ENCODE data around the gene GRK3. TPM values are rescaled to one million over a fixed set of nuclear protein-coding genes. Genes with fewer than 3 reads are reported as not detected.
"Not testable (repeated sequence)": the region's sequence is repeated elsewhere in the genome, so short reads cannot be mapped to it uniquely, and the experiment has no call there.

GRK3 gene
- total and polyA plus RNA-seq, 8 donors: 18.4 to 33.9 (median 23.8) TPM

DNA sequence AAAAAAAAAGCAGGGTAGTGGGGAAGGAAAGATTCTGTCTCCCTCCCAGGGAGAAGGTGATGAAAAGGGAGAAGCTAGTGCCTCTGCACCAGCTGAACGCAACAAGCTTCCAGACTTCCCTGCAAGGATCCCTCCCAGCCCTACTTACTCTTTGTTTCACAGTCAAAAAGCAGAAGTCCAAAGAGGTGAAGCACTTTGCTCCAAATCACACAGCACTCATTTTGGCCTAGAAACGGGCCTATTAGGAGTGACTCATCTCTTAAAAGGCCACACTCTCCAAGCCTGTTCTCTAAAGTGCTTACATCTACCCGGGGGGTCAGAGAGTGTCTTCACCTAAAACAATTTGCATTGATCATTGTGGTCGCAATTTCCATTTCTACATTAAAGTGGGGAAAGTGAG, 17.7 kb upstream of the GRK3 start:
- peaks cover 0 to 26% of the 10 kb centered on the region in 2 donors for H3K4me1 ChIP-seq
- H3K9me3 ChIP-seq: no peaks in the 10 kb centered on the region
- no peaks in the 10 kb centered on the region for H3K36me3 ChIP-seq
- DNase-seq (peak in 1 of 4 donors; percentile 44), ATAC-seq (peak; percentile 71)
- no peak overlapping the region for H3K4me3 ChIP-seq
- peak overlapping the region in 1 of 2 donors; percentile 58 for H3K27ac ChIP-seq
- TF ChIP-seq, protein P1, sequence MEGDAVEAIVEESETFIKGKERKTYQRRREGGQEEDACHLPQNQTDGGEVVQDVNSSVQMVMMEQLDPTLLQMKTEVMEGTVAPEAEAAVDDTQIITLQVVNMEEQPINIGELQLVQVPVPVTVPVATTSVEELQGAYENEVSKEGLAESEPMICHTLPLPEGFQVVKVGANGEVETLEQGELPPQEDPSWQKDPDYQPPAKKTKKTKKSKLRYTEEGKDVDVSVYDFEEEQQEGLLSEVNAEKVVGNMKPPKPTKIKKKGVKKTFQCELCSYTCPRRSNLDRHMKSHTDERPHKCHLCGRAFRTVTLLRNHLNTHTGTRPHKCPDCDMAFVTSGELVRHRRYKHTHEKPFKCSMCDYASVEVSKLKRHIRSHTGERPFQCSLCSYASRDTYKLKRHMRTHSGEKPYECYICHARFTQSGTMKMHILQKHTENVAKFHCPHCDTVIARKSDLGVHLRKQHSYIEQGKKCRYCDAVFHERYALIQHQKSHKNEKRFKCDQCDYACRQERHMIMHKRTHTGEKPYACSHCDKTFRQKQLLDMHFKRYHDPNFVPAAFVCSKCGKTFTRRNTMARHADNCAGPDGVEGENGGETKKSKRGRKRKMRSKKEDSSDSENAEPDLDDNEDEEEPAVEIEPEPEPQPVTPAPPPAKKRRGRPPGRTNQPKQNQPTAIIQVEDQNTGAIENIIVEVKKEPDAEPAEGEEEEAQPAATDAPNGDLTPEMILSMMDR (IDR thresholded peaks at IDR 0.05): no peak
- no peaks in the 10 kb centered on the region for H3K27me3 ChIP-seq
- intact Hi-C loops (cut with DNase I): no loop called here

DNA sequence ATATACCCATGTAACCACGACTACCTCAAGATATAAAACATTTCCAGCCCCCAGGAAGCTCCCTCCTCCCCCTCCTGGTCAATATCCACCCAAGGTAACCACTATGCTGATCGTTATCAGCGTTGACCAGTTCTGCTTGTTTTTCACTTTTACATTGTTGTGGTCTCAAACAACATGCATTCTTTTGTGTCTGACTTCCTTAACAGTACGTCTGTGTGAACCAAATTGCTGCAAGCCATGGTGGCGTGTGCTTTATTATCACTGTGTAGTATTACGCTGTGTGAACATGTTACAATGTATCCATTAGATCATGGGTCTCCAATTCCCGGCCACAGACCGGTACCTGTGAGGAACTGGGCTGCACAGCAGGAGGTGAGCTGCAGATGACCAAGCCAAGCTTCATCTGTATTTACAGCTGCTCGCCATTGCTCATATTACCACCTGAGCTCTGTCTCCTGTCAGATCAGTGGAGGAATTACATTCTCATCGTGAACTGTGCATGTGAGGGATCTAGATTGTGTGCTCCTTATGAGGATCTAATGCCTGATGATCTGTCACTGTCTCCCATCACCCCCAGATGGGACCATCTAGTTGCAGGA, 15.5 kb upstream of the GRK3 start:
- Histone ChIP-seq H3K9me3 (no peaks in the 10 kb centered on the region), H3K36me3 (no peaks in the 10 kb centered on the region), H3K4me1 (peaks cover 0 to 24% of the 10 kb centered on the region in 2 donors), H3K4me3 (no peak overlapping the region), H3K27ac (no peak overlapping the region), H3K27me3 (no peaks in the 10 kb centered on the region)
- TF ChIP-seq, protein P1 (IDR thresholded peaks at IDR 0.05): no peak
- intact Hi-C loops (cut with DNase I): no loop called here
- DNase-seq (no peak), ATAC-seq (no peak)

DNA sequence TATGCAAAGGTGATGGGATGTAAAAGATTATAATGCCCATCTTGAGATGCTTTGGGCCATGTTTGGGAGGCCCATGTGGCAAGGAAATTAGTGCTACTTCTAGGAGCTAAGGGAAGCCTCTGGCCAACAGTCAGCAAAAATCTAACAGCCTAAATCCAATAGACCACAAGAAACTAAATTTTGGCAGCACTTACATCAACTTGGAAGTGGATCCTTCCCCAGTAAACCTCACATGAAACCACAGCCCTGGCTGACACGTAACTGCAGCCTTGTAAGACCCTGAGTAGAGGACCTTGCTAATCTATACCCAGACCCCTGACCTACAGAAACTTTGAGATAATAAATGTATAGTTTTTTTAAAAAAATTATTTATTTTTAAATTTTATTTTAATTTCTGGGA, 13.1 kb upstream of the GRK3 start:
- Histone ChIP-seq H3K27me3 (no peaks in the 10 kb centered on the region), H3K36me3 (no peaks in the 10 kb centered on the region), H3K9me3 (no peaks in the 10 kb centered on the region), H3K4me3 (no peak overlapping the region), H3K27ac (no peak overlapping the region), H3K4me1 (peaks cover 0 to 1% of the 10 kb centered on the region in 2 donors)
- no peak for DNase-seq
- no peak for ATAC-seq
- TF ChIP-seq, protein P1 (IDR thresholded peaks at IDR 0.05): no peak
- intact Hi-C loops (cut with DNase I): no loop called here

DNA sequence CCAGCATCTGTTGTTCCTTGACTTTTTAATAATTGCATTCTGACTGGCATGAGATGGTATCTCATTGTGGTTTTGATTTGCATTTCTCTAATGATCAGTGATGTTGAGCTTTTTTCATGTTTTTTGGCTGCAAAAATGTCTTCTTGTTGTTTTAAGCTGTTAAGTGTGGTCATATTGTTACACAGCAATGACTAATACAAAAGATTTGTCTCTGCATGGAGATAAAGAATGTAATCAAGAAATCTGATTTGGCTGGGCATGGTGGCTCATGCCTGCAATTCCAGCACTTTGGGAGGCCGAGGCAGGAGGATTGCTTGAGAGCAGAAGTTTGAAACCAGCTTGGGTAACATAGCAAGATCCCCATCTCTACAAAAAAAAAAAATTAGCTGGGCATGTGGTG, 12.1 kb upstream of the GRK3 start:
- ATAC-seq; intact Hi-C loops (cut with DNase I); H3K36me3 ChIP-seq; H3K4me1 ChIP-seq; H3K4me3 ChIP-seq; DNase-seq; H3K27ac ChIP-seq; H3K27me3 ChIP-seq; H3K9me3 ChIP-seq: not testable (repeated sequence)

DNA sequence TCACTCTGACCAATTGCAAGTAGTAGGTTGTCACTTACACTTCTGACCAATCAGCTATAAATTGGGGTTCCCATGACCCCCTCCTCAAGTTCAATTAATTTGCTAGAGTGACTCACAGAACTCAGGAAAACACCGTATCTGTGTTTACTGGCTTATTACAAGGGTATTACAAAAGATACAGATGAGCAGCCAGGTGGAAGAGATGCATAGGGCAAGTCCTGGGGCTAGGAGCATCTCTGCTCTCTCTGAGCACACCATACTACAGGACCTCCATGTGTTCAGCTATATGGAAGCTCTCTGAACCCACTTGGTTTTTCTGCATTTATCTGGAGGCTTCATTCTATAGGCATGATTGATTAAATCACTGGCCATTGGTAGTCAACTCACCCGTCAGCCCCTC, 11.3 kb upstream of the GRK3 start:
- Histone ChIP-seq H3K36me3 (no peaks in the 10 kb centered on the region), H3K27me3 (no peaks in the 10 kb centered on the region), H3K9me3 (no peaks in the 10 kb centered on the region), H3K4me3 (no peak overlapping the region), H3K4me1 (no peaks in the 10 kb centered on the region), H3K27ac (no peak overlapping the region)
- DNase-seq (no peak), ATAC-seq (no peak)
- TF ChIP-seq, protein P1 (IDR thresholded peaks at IDR 0.05): no peak
- intact Hi-C loops (cut with DNase I): no loop called here

DNA sequence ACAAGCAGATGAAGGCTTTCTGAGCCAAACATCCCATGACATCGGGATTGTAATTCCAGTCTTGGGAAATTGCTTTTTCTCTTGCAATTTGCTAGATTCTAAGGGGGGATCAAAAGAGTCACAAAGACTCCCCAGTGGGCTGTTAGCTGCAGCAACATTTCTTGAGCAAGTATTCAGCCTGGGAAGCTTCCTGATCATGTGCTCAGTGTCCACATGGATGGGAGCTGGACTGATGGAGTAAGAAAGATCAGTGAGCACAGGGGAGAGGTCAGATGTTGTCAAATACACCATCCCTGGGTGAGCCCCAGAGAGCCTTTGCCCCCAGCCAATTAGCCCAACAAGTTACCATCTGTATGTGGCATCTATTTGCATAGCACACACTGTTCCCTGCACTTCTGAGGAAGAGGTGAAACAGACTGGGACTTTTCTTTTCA, 10.2 kb upstream of the GRK3 start:
- intact Hi-C loops (cut with DNase I): no loop called here
- no peaks in the 10 kb centered on the region for H3K9me3 ChIP-seq
- no peaks in the 10 kb centered on the region for H3K4me1 ChIP-seq
- no peaks in the 10 kb centered on the region for H3K27me3 ChIP-seq
- H3K27ac ChIP-seq: no peak overlapping the region
- no peak for DNase-seq
- no peaks in the 10 kb centered on the region for H3K36me3 ChIP-seq
- no peak for ATAC-seq
- H3K4me3 ChIP-seq: no peak overlapping the region
- TF ChIP-seq, protein P1 (IDR thresholded peaks at IDR 0.05): no peak
